HG02610 (cell line): ENCODE data around the gene HMGCR.
A peak's percentile ranks its signal among the peaks of the same experiment; 100 is the strongest.

Source experiments
- ATAC-seq: cut with Tn5 transposase; IDR thresholded peaks from one replicate; pipeline ENCODE4 v1.9.1; 2021; ENCODE audit warnings: mild to moderate bottlenecking, moderate library complexity; ENCODE audit not compliant: unreplicated experiment

Gene HMGCR

GRCh38 chr5:75340714-75341478, 3.9 kb downstream of the HMGCR start:
- no peak for ATAC-seq

DNA sequence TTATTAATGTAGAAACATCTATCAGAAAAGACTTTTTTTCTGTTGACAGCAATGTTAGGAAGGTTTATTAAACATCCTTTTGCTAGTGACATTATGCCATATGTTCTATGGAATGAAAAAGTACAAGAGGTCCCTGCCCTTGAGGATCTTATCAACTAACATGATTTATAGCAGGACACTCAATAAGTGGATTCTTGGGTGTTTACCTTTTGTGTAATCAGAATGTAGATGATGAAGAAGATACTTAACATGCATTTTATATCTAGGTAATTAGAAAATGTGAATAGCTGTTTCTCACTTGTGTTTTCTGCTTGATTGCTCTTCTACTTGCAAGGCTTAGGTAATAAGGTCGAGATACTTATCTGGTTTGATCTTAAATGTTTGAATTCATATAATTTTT, 4.9 kb downstream of the HMGCR start:
- ATAC-seq = no peak

- ATAC-seq = no peak
These were observed 5.8 kb downstream of the HMGCR start for GRCh38 chr5:75342836-75343235.

GRCh38 chr5:75348241-75348640, 11.2 kb downstream of the HMGCR start:
- ATAC-seq = no peak

- ATAC-seq = no peak
These were observed 12.6 kb downstream of the HMGCR start for GRCh38 chr5:75349663-75350062.

- ATAC-seq = no peak
These were observed 14.3 kb downstream of the HMGCR start for GRCh38 chr5:75351139-75351926.

DNA sequence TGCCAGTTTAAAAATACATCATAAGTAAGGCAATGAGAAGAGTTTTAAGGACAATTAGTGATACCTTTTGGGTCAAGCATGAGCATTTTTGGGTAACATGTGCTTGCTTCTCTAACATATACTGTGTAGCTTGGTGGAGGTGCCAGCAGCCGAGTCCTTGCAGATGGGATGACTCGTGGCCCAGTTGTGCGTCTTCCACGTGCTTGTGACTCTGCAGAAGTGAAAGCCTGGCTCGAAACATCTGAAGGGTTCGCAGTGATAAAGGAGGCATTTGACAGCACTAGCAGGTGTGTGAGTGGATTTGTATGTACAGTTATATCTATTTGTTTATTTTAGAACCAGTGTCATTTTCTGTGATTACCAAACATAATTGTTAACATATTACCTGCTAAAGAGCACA, 18.2 kb downstream of the HMGCR start:
- no peak for ATAC-seq

DNA sequence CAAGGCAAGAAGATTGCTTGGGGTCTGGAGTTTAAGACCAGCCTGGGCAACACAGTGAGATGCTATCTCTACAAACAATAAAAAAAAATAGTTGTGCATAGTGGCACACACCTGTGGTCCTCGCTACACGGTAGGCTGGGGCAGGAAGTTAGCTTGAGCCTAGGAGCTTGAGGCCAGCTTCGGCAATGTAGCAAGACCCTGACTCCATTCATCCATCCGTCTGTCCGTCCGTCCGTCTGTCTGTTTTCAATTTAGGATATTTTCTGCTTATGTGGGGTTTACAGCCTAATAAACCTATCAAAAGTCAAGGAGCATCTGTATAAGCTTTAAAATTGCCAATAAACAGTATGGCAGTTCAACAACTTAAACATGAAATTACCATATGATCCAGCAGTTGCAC, 19.7 kb downstream of the HMGCR start:
- ATAC-seq = no peak

GRCh38 chr5:75358117-75358516, 21.1 kb downstream of the HMGCR start:
- no peak for ATAC-seq

DNA sequence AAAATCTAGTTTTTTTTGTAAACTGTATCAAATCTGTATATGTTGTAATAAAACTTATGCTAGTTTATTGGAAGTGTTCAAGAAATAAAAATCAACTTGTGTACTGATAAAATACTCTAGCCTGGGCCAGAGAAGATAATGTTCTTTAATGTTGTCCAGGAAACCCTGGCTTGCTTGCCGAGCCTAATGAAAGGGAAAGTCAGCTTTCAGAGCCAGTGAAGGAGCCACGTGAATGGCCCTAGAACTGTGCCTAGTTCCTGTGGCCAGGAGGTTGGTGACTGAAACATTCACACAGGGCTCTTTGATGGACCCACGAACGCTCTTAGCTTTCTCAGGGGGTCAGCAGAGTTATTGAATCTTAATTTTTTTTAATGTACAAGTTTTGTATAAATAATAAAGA, 24.3 kb downstream of the HMGCR start:
- no peak for ATAC-seq

- ATAC-seq = no peak
These were observed 25.5 kb downstream of the HMGCR start for GRCh38 chr5:75362474-75362975.

GRCh38 chr5:75363111-75363510, 26.1 kb downstream of the HMGCR start:
- ATAC-seq = no peak

GRCh38 chr5:75363726-75364495, 26.9 kb downstream of the HMGCR start:
- no peak for ATAC-seq

- no peak for ATAC-seq
These were observed 27.7 kb downstream of the HMGCR start for GRCh38 chr5:75364571-75365280.

- no peak for ATAC-seq
These were observed 28.7 kb downstream of the HMGCR start for GRCh38 chr5:75365740-75366139.

GRCh38 chr5:75366787-75367186, 29.8 kb downstream of the HMGCR start:
- ATAC-seq = peak; percentile 80

DNA sequence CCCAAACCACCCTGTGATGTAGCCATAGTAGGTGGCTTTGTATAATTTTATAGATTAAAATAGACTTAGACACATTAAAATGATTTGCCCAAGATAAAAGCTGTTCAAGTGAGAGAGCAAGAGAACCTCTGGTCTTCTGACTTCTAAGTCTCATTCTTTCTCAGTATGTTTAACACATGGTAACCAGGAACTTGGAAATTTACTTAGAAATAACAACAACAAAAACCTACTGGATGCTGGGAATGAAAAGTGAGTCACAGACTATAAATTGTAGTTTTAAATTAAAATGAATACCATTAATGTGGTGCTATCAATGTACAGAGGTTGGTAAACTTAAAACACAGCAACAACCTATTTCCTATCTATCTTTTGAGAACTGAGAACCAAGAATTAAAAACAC, 30.4 kb downstream of the HMGCR start:
- ATAC-seq = no peak

- no peak for ATAC-seq
These were observed 31.4 kb downstream of the HMGCR start for GRCh38 chr5:75368391-75368790.

- no peak for ATAC-seq
These were observed 36.8 kb downstream of the HMGCR start for GRCh38 chr5:75373862-75374261.

DNA sequence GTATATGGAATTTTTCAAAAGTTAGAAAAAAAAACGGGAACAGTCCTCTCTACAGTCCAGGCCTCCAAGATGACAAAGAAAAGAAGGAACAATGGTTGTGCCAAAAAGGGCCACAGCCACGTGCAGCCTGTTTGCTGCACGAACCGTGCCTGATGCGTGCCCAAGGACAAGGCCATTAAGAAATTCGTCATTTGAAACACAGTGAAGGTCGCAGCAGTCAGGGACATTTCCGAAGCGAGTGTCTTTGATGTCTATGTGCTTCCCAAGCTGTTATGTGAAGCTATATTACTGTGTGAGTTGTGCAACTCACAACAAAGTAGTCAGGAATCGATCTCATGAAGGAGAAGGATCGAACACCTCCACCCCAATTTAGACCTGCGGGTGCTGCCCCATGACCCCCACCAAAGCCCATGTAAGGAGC, 37.4 kb downstream of the HMGCR start:
- ATAC-seq = no peak

DNA sequence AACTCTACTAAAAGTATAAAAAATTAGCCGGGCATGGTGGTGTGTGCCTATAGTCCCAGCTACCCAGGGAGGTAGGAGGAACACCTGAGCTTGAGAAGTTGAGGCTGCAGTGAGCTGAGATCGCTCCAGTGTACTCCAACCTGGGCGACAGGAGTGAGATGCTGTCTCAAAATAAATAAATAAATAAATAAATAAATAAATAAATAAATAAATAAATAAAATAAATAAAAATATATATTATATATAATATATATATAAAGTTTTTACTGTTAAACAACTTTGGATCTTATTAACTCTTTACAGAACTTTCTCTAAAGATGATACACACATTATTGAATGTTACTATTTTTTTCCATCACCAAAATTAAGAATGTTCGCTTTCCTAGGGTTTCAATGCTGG, 38.4 kb downstream of the HMGCR start:
- ATAC-seq = no peak
